Esophagus muscularis mucosa (tissue), 4 donors: Measurements from ENCODE around the gene RFNG. TPM values are rescaled to one million over a fixed set of nuclear protein-coding genes. Genes with fewer than 3 reads are reported as not detected.

Experiments
- DNase-seq: peaks from one replicate; pipeline ENCODE4 v3.0.0-alpha.2; 2017; ENCODE audit errors: extremely low spot score
- H3K27ac ChIP-seq, 4 donors: fragments of 200-600 bp; sonication (generic); replicated peaks in 1 of 4; 1 replicate in 3 of 4; 2 replicates in 1 of 4; pipeline ENCODE4 v1.5.1; 2016 to 2019; ENCODE audit warnings: mild to moderate bottlenecking in 1 of 4
- H3K27me3 ChIP-seq, 4 donors: fragments of 200-600 bp; sonication (generic); one replicate each; pipeline versions ENCODE4 v1.5.1 to v1.6.0; 2016 to 2019
- H3K36me3 ChIP-seq, 4 donors: fragments of 200-600 bp; sonication (generic); one replicate each; pipeline ENCODE4 v1.5.1; 2016 to 2019
- H3K4me1 ChIP-seq, 4 donors: fragments of 200-600 bp; sonication (generic); one replicate each; pipeline ENCODE4 v1.5.1; 2016 to 2019
- H3K4me3 ChIP-seq, 4 donors: fragments of 200-600 bp; sonication (generic); 1 replicate in 2 of 4; 2 replicates in 2 of 4; pipeline ENCODE4 v1.5.1; 2016 to 2019; ENCODE audit warnings: mild to moderate bottlenecking in 4 of 4, moderate library complexity in 1 of 4
- H3K9me3 ChIP-seq, 4 donors: fragments of 200-600 bp; sonication (generic); 1 replicate in 3 of 4; 2 replicates in 1 of 4; pipeline ENCODE4 v1.5.1; 2016 to 2019
- EP300 ChIP-seq: sonication (generic); formaldehyde crosslinking; IDR thresholded peaks from one replicate; pipeline ENCODE4 v1.6.1; 2017; ENCODE audit warnings: antibody characterized with exemption
- POLR2A ChIP-seq: fragments of 450-650 bp; IDR thresholded peaks from one replicate; pipeline ENCODE4 v1.6.1; 2017; ENCODE audit warnings: antibody characterized with exemption, moderate library complexity, mild to moderate bottlenecking, low read depth
- POLR2AphosphoS5 ChIP-seq, 2 donors: sonication (generic); formaldehyde crosslinking; IDR thresholded peaks; one replicate each; pipeline ENCODE4 v1.6.1; 2017; ENCODE audit warnings: antibody characterized with exemption in 2 of 2
- WGBS: methylation state at CpG from one replicate; pipeline ENCODE4 v1.1.5; 2018; 5-methylcytosine and 5-hydroxymethylcytosine counted together
- intact Hi-C: fragments of 100-400 bp; cut with DNase I; formaldehyde crosslinking; loops from one replicate; pipeline ENCODE4 v1.15.1; 2023
- total RNA-seq, 4 donors: library from RNA; depleted of rRNA; stranded (reverse); fragments of >200 nt; gene quantifications; one replicate each; pipeline versions ENCODE4 v1.1.0 to v1.2.1, GENCODE V29; 2016
- TF ChIP-seq, protein P1 (sequence below), 3 experiments: fragments of 200-600 bp in 2 of 3; fragments of 450-650 bp in 1 of 3; sonication (generic) in 2 of 3; IDR thresholded peaks; one replicate each; pipeline ENCODE4 v1.5.1; 2017 to 2019; ENCODE audit warnings: antibody characterized with exemption in 3 of 3, mild to moderate bottlenecking in 2 of 3, moderate library complexity in 1 of 3

Gene RFNG
- total RNA-seq, 4 donors from 2014 or later: 32.4 to 54.8 (median 42.5) TPM

DNA sequence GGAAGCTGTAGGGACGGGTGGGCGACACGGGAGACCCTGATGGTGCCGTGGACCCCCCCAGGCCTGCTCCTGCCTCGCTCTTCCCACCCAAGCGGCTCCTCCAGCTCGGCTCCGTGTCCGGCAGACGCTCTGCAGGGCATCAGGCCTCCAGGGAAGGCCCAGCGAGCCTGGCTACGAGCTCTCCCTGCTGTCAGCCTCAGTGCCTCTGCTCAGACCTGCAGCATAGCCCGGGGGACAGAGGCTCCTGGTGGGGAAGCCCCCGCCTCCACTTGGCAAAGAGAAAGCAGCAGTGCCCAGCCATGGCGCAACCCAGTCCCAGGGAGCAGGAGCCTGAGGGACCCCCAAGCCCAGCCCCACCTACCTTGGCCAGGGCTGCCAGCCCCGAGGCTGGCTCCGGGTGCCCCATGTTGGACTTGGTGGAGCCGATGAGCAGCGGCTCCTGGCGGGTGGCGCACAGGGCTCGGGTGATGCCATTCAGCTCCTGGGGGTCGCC is 40.5 kb upstream of the RFNG start:
- Histone ChIP-seq H3K4me3 (no peak overlapping the region), H3K27ac (no peak overlapping the region), H3K9me3 (no peaks in the 10 kb centered on the region), H3K4me1 (peaks cover 9 to 17% (median 15%) of the 10 kb centered on the region in 4 donors), H3K27me3 (no peaks in the 10 kb centered on the region), H3K36me3 (peaks cover 70 to 91% (median 90%) of the 10 kb centered on the region in 4 donors)
- TF ChIP-seq POLR2AphosphoS5 (IDR thresholded peaks at IDR 0.05) (no peak), POLR2A (no peak), EP300 (no peak)
- TF ChIP-seq, protein P1, sequence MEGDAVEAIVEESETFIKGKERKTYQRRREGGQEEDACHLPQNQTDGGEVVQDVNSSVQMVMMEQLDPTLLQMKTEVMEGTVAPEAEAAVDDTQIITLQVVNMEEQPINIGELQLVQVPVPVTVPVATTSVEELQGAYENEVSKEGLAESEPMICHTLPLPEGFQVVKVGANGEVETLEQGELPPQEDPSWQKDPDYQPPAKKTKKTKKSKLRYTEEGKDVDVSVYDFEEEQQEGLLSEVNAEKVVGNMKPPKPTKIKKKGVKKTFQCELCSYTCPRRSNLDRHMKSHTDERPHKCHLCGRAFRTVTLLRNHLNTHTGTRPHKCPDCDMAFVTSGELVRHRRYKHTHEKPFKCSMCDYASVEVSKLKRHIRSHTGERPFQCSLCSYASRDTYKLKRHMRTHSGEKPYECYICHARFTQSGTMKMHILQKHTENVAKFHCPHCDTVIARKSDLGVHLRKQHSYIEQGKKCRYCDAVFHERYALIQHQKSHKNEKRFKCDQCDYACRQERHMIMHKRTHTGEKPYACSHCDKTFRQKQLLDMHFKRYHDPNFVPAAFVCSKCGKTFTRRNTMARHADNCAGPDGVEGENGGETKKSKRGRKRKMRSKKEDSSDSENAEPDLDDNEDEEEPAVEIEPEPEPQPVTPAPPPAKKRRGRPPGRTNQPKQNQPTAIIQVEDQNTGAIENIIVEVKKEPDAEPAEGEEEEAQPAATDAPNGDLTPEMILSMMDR (IDR thresholded peaks at IDR 0.05): no peak
- DNase-seq: no peak
- WGBS: 91% methylated on average over 4 of the region's 23 CpGs
- intact Hi-C loops: no loop called here

DNA sequence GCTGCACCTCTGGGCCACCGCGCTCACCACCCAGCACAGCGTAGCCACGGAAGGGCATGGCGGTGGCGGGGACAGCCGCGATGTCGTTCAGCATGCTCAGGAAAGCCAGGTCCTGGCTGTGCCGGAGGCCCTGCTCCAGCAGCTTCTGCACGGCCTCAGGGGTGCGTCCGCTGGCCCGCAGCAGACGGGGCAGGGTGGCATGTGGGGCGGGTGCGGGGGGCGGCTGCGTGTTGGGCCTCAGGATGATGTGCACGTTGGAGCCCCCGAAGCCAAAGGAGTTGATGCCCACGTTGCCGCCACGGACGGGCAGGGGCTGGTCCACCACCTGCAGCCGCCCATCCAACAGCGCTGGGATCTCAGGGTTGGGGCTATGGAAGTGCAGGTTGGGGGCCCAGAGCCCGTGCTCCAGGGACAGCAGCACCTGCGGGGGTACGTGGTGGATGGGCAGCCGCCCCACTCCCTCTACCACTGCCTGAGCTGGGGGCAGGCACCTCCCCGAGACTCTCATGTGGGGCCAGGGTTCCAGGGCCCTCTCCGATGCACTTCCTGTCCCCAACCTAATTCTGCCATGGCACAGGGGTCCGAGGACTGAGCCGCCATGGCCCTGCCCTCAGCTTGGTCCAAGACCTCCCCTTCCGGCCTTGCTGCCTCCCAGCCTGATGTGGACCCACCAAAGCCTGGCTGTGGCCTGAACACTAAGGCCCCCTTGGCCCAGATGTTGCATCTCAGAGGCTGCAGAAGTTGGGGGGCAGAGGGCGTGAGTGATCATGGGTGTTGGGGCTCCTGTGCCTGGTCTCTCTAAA is 39.9 kb upstream of the RFNG start:
- 93% methylated on average over 20 of the region's 37 CpGs for WGBS
- Histone ChIP-seq H3K27me3 (no peaks in the 10 kb centered on the region), H3K9me3 (no peaks in the 10 kb centered on the region), H3K36me3 (peaks cover 75 to 98% (median 97%) of the 10 kb centered on the region in 4 donors), H3K27ac (no peak overlapping the region), H3K4me3 (no peak overlapping the region), H3K4me1 (peaks cover 3 to 10% (median 8%) of the 10 kb centered on the region in 4 donors)
- TF ChIP-seq POLR2AphosphoS5 (IDR thresholded peaks at IDR 0.05) (no peak), POLR2A (no peak), EP300 (no peak)
- TF ChIP-seq, protein P1 (IDR thresholded peaks at IDR 0.05): no peak
- intact Hi-C loops: no loop called here
- DNase-seq: no peak

DNA sequence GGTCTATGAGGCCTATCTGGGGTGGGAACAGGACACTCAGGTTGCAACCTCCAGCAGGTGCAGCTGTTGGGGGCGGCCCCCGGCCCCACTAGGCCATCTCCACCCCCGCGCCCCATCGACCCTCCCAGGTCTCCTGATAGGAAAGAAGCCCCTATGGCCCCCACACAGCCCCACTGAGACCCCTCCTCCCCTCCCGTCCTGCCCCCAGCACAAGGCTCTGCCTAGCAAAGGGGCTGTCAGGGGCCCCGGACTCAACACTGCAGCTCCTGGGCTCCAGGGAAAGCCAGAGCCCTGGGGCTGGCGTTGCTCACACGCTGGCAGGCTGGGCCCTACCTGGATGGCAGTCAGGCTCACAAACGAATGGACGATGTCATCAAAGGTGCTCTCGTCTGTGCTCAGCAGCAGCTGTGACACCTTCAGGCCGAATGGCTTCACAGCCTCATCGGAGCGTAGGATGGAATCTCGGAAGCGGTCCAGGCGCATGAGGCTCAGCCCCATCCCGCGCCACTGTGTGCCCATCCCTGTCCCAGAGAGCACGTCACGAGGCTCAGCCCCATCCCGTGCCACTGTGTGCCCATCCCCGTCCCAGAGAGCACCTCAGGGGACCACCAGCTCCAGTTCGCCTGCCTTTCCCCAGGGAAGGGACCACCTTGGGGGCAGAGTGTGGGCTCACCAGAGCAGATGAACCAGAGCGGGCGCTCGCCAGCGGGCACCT is 39.1 kb upstream of the RFNG start:
- no peak for DNase-seq
- H3K27me3 ChIP-seq: no peaks in the 10 kb centered on the region

DNA sequence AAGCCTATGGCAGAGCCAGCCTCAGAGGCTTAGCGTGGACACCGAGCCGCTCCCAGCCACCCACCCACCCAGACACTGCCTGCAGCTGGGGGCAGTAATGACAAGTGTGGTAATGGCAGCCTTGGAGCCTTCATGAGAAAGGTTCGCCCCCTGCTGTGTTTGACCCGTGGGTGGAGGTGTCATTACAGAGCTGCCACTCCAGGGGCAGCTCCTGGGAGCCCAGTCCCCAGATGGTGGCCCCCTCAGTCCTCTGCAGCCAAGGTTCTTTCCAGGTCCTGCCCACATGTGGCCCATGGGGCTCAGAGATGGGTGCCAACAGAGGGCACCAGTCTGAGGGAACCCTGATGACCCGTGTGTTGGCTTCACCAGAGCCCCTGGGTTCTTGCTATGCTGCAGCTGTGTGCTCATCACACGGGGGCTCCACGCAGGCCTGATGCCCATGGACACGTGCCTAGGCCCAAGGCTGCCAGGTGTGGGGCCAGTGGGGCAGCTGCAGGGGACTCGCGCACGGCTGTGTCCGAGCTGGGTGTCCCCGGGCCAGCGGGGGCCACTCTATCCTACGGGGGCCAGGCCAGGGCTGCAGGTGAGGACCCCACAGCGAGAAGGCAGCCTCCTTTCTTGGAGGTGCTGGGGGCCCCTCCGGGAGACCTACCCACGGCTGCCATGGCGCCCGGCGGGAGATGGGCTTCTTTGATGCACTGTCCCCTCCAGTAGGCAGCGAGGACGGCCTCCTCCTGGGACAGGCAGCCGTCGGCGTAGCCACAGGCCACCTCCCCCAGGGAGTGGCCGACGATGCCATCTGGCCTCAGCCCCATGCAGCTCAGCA is 38.3 kb upstream of the RFNG start:
- Histone ChIP-seq H3K4me3 (no peak overlapping the region), H3K36me3 (peaks cover 84 to 100% (median 100%) of the 10 kb centered on the region in 4 donors), H3K27me3 (no peaks in the 10 kb centered on the region), H3K27ac (no peak overlapping the region), H3K9me3 (no peaks in the 10 kb centered on the region), H3K4me1 (no peaks in the 10 kb centered on the region)
- WGBS: 90% methylated on average over 10 of the region's 29 CpGs
- TF ChIP-seq EP300: no peak
- TF ChIP-seq POLR2A: no peak
- no peak for TF ChIP-seq POLR2AphosphoS5 (IDR thresholded peaks at IDR 0.05)
- TF ChIP-seq, protein P1 (IDR thresholded peaks at IDR 0.05): no peak
- intact Hi-C loops: no loop called here
- DNase-seq: no peak

More for the DNA sequence above, 39.1 kb upstream of the RFNG start:
- no peak overlapping the region for H3K27ac ChIP-seq
- 93% methylated on average over 11 of the region's 29 CpGs for WGBS
- intact Hi-C loops: no loop called here
- no peak overlapping the region for H3K4me3 ChIP-seq
- H3K9me3 ChIP-seq: no peaks in the 10 kb centered on the region
- TF ChIP-seq POLR2AphosphoS5 (IDR thresholded peaks at IDR 0.05): no peak
- TF ChIP-seq EP300: no peak
- TF ChIP-seq, protein P1 (IDR thresholded peaks at IDR 0.05): no peak
- TF ChIP-seq POLR2A: no peak
- H3K4me1 ChIP-seq: peaks cover 0 to 2% (median under 1%) of the 10 kb centered on the region in 4 donors
- H3K36me3 ChIP-seq: peaks cover 81 to 100% (median 100%) of the 10 kb centered on the region in 4 donors
